Central memory CD8-positive, alpha-beta T cell (primary cell): ENCODE data around the gene MYO9B.
"Not testable (repeated sequence)": the region's sequence is repeated elsewhere in the genome, so short reads cannot be mapped to it uniquely, and the experiment has no call there.

Source experiments
- ATAC-seq: fragments of 150-1000 bp; cut with Tn5 transposase; replicated peaks from 2 replicates; pipeline ENCODE4 v1.10.0; 2022; ENCODE audit warnings: mild to moderate bottlenecking, moderate FRiP score, moderate number of reproducible peaks; ENCODE audit not compliant: poor library complexity, severe bottlenecking; ENCODE audit errors: extremely low read depth
- DNase-seq, 2 donors: peaks; one replicate each; pipeline ENCODE4 v3.0.0; 2021; ENCODE audit warnings: low spot score in 2 of 2
- H3K27ac Mint-ChIP-seq: one replicate; pipeline ENCODE4 v1.8.0; 2022; ENCODE audit warnings: low read depth, mild to moderate bottlenecking, moderate library complexity, mixed read lengths
- H3K27me3 Mint-ChIP-seq: one replicate; pipeline ENCODE4 v1.8.0; 2022; ENCODE audit warnings: mixed read lengths
- H3K36me3 Mint-ChIP-seq: one replicate; pipeline ENCODE4 v1.8.0; 2022; ENCODE audit warnings: mild to moderate bottlenecking, moderate library complexity, mixed read lengths; ENCODE audit not compliant: insufficient read depth
- H3K4me1 Mint-ChIP-seq: one replicate; pipeline ENCODE4 v1.8.0; 2022; ENCODE audit warnings: mixed read lengths
- H3K4me3 Mint-ChIP-seq: one replicate; pipeline ENCODE4 v1.8.0; 2022; ENCODE audit warnings: mild to moderate bottlenecking, moderate library complexity, mixed read lengths
- H3K9me3 Mint-ChIP-seq: one replicate; pipeline ENCODE4 v1.8.0; 2022; ENCODE audit warnings: mixed read lengths

MYO9B gene

GRCh38 chr19:17081672-17082630, 6.4 kb downstream of the MYO9B start:
- H3K4me3 Mint-ChIP-seq, result peak overlapping the region; percentile 25

GRCh38 chr19:17086120-17086519, 10.5 kb downstream of the MYO9B start:
- Mint-ChIP-seq H3K9me3 (no peaks in the 10 kb centered on the region), H3K4me1 (peaks cover 68% of the 10 kb centered on the region), H3K4me3 (no peak overlapping the region), H3K36me3 (peaks cover 17% of the 10 kb centered on the region), H3K27me3 (no peaks in the 10 kb centered on the region), H3K27ac (peak overlapping the region; percentile 22)
- no peak for DNase-seq
- no peak for ATAC-seq

More at GRCh38 chr19:17081672-17082630, 6.4 kb downstream of the MYO9B start:
- no peak for ATAC-seq
- Mint-ChIP-seq H3K36me3 (peaks cover 16% of the 10 kb centered on the region), H3K9me3 (no peaks in the 10 kb centered on the region), H3K4me1 (peaks cover 63% of the 10 kb centered on the region), H3K27me3 (no peaks in the 10 kb centered on the region), H3K27ac (no peak overlapping the region)
- DNase-seq, result no peak

GRCh38 chr19:17086834-17087233, 11.3 kb downstream of the MYO9B start:
- H3K36me3 Mint-ChIP-seq, result peaks cover 17% of the 10 kb centered on the region
- no peaks in the 10 kb centered on the region for H3K9me3 Mint-ChIP-seq
- no peaks in the 10 kb centered on the region for H3K27me3 Mint-ChIP-seq
- H3K27ac Mint-ChIP-seq, result peak overlapping the region; percentile 22
- no peak overlapping the region for H3K4me3 Mint-ChIP-seq
- no peak for DNase-seq
- peaks cover 67% of the 10 kb centered on the region for H3K4me1 Mint-ChIP-seq
- ATAC-seq, result no peak

- Mint-ChIP-seq H3K36me3 (peaks cover 20% of the 10 kb centered on the region), H3K4me3 (no peak overlapping the region), H3K9me3 (no peaks in the 10 kb centered on the region), H3K27ac (peak overlapping the region; percentile 12), H3K27me3 (no peaks in the 10 kb centered on the region), H3K4me1 (peaks cover 60% of the 10 kb centered on the region)
- DNase-seq, result no peak
- ATAC-seq, result no peak
These were observed 13.0 kb downstream of the MYO9B start for GRCh38 chr19:17088552-17088951.

- ATAC-seq (no peak), DNase-seq (no peak)
- Mint-ChIP-seq H3K4me1 (peaks cover 63% of the 10 kb centered on the region), H3K9me3 (no peaks in the 10 kb centered on the region), H3K27ac (no peak overlapping the region), H3K36me3 (peaks cover 17% of the 10 kb centered on the region), H3K4me3 (peak overlapping the region; percentile 40), H3K27me3 (no peaks in the 10 kb centered on the region)
These were observed 15.0 kb downstream of the MYO9B start for GRCh38 chr19:17090583-17090982.

- Mint-ChIP-seq H3K4me3 (no peak overlapping the region), H3K9me3 (no peaks in the 10 kb centered on the region), H3K4me1 (peaks cover 65% of the 10 kb centered on the region), H3K27me3 (no peaks in the 10 kb centered on the region), H3K36me3 (peaks cover 12% of the 10 kb centered on the region), H3K27ac (no peak overlapping the region)
- DNase-seq (no peak), ATAC-seq (no peak)
These were observed 16.3 kb downstream of the MYO9B start for GRCh38 chr19:17091758-17092333.

GRCh38 chr19:17092696-17093095, 17.1 kb downstream of the MYO9B start:
- no peak for ATAC-seq
- peaks cover 11% of the 10 kb centered on the region for H3K36me3 Mint-ChIP-seq
- no peak for DNase-seq
- no peak overlapping the region for H3K27ac Mint-ChIP-seq
- no peaks in the 10 kb centered on the region for H3K27me3 Mint-ChIP-seq
- H3K4me3 Mint-ChIP-seq, result no peak overlapping the region
- H3K9me3 Mint-ChIP-seq, result no peaks in the 10 kb centered on the region
- peaks cover 59% of the 10 kb centered on the region for H3K4me1 Mint-ChIP-seq

- peaks cover 57% of the 10 kb centered on the region for H3K4me1 Mint-ChIP-seq
- H3K9me3 Mint-ChIP-seq, H3K27ac Mint-ChIP-seq, DNase-seq, H3K4me3 Mint-ChIP-seq, H3K36me3 Mint-ChIP-seq, H3K27me3 Mint-ChIP-seq, ATAC-seq: not testable (repeated sequence)
These were observed 19.1 kb downstream of the MYO9B start for GRCh38 chr19:17094694-17095093.

GRCh38 chr19:17095141-17095919, 19.8 kb downstream of the MYO9B start:
- Mint-ChIP-seq H3K9me3 (no peaks in the 10 kb centered on the region), H3K4me3 (no peak overlapping the region), H3K36me3 (peaks cover 11% of the 10 kb centered on the region), H3K4me1 (peaks cover 52% of the 10 kb centered on the region), H3K27ac (no peak overlapping the region), H3K27me3 (no peaks in the 10 kb centered on the region)
- ATAC-seq (no peak), DNase-seq (no peak)

- peaks cover 29% of the 10 kb centered on the region for H3K36me3 Mint-ChIP-seq
- no peak overlapping the region for H3K4me3 Mint-ChIP-seq
- DNase-seq (no peak), ATAC-seq (no peak)
- H3K27me3 Mint-ChIP-seq, result no peaks in the 10 kb centered on the region
- H3K27ac Mint-ChIP-seq, result no peak overlapping the region
- peaks cover 41% of the 10 kb centered on the region for H3K4me1 Mint-ChIP-seq
- H3K9me3 Mint-ChIP-seq, result no peaks in the 10 kb centered on the region
These were observed 22.1 kb downstream of the MYO9B start for GRCh38 chr19:17097593-17098126.

- H3K9me3 Mint-ChIP-seq, result no peaks in the 10 kb centered on the region
- H3K27me3 Mint-ChIP-seq, result no peaks in the 10 kb centered on the region
- ATAC-seq (no peak), DNase-seq (no peak)
- H3K4me3 Mint-ChIP-seq, result no peak overlapping the region
- H3K4me1 Mint-ChIP-seq, result peaks cover 46% of the 10 kb centered on the region
- H3K36me3 Mint-ChIP-seq, result peaks cover 34% of the 10 kb centered on the region
- H3K27ac Mint-ChIP-seq, result no peak overlapping the region
These were observed 22.7 kb downstream of the MYO9B start for GRCh38 chr19:17098326-17098725.
